Activated T-cell treated with anti-CD3 and anti-CD28 coated beads, Interleukin-2, amount 50 U/mL, for 48 hours (primary cell): ENCODE measurements around the gene OR6N1.

Experiments used
- DNase-seq, 2 experiments: peaks; one replicate each; pipeline ENCODE4 v3.0.0-alpha.2; 2020

OR6N1 gene

DNA sequence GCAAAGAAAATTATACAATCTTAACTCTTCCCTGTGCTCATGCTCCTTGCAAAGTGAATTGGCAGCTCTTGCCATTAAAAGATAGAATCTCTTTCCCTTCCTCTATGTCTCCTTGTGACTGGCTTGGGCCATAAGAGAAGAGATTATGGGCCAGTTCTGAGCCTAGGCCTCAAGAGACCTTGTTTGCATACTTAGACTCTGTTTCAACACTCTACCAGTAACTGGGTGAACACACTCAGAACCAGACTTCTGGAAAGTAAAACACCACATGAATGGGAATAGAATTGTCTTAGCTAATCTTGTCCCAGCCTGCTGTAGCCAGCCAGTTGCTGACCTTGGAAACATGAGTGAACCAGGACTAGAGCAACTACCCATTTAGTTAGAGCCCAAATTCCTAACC, 36.1 kb downstream of the OR6N1 start:
- DNase-seq = no peak

DNA sequence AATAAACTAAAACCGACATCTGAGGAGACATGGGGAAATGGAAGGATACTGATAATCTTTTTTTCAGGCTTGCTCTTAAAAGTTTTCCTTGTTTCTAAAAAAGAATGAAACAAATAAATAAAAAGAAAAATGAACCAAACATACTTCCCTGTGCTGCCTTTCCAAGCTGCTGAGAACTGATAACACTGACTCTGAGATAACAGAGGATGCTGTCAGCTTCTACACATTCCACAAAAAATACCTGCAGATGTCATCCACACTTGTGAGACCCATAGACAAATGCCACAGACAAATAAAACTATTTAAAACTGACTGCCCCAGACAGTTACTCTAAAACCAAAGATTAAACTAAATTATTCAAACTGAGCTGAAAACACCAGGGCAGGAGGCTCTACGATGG, 39.5 kb downstream of the OR6N1 start:
- DNase-seq = no peak

DNA sequence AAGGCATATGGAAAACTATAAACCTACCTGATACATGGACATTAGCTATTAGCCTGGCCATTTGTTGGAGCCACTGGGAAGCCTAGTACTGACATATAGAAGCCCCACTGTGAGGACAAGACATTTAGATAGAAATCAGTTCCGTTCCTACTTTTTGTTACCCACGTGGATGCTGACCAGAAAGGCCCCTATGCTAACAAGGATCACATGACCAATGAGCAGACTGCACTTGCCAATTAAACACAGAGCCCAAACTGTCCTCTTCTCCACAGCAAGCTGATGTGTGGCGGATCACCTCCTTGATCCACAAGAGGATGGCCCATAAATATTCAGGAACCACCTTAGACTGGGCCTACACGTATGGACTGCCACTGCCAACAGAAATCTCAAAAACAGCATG, 40.3 kb downstream of the OR6N1 start:
- no peak for DNase-seq

DNA sequence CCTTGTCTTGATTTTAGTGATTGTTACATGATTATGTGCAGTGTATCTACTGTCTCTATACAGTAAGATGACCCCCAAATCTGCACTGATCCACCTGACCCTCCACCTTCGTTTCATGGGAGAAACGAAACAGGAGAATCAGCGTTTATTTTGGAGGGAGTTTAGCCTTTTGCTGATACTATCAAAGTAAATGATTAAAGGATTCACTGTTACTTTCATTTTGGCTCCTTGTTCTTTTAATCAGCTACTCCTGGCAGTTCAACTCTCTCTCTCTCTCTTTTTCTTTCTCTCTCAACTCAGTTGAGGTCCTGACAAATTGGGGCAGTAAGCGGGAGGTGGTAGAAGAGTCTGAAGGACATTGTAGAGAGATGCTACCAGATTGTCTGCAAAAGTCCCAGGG, 41.5 kb downstream of the OR6N1 start:
- DNase-seq = no peak

DNA sequence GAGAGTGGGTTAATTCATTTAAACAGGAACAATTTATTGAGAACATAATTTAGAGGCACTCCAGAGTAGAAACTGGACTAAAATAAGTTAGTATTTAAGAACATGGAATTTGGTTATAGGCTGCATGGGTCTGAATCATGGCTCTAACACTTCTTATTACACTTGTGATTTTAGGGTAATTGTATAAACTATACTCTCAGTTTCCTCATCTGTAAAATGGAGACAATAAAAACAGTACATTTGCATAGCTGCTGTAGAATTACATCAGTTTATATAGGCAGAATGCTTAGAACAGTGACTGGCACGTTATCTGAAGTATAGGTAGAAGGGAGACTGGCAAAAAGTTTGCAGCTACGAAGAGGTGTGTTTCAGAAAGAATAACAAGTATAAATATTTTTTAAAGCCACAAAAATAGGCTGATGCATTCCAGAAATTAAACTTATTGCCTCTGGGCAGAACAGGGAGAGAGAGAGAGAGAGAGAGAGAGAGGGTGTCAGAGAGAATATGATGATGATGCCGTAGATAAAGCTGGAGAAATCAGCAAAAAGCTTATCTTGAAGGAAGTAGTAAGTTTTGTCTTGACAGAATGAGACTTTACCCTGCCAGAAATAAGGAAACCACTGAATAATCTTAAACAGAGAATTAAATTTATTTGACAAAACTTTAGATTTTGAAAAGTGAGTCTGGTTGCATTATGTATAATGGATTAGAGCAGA, 43.3 kb downstream of the OR6N1 start:
- no peak for DNase-seq

DNA sequence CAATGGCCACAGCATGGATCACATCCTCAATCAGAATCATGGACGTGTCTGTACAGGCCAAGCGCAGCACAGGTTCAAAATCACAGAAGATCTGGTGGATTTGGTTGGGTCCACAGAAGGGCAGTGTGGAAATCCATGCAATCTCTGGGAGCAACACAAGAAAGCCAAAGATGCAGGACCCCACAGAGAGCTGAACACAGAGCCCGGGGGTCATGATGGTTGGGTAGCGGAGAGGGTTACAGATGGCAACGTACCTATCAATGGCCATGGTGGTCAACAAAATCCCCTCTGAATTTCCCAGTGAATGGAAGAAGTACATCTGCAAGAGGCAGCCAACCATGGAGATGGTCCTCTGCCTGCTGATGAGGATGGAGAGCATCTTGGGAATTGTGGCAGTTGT, 47.6 kb downstream of the OR6N1 start:
- no peak for DNase-seq

DNA sequence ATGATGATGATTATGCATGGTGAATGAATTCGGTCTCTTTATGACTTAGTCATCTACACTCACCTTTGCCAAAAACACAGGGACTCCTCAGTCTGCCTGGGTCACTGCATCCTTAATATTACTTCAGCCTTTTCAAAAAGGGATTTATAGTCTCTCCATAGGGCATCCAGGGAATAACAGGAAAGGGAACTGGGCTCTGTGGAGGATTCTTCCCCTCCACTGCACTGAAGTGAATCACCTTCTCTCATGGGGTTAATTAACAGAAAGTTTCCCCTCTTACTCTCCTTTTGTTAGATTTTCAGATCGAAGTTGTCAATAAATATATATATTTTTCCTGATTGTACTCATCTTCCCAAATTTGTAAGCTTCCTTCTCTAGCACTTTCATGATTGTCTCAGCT, 51.4 kb downstream of the OR6N1 start, which contains the start of gene OR6K3:
Gene OR6K3, minus strand, starts transcription at position 101 of the 400 bp plus-strand sequence. CDS start 2,605 bp downstream, outside the sequence.
- no peak for DNase-seq

DNA sequence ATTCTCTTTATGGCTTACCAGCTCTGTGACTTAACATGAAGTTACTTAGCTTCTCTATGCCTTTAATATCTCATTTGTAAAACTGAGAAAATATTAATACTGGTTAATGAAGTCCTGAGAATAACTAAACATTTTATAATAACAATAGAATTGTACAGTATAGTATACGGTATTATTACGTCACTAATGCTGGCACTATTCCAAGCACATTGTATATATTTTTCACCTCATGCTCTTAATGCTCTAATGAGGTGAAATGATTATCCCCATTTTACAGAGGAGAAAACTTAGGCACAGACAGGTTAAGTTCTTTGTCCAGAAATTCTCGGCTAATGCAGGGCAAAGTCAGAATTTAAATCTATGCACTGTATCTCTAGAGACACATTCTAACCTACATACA, 52.3 kb downstream of the OR6N1 start:
- no peak for DNase-seq

DNA sequence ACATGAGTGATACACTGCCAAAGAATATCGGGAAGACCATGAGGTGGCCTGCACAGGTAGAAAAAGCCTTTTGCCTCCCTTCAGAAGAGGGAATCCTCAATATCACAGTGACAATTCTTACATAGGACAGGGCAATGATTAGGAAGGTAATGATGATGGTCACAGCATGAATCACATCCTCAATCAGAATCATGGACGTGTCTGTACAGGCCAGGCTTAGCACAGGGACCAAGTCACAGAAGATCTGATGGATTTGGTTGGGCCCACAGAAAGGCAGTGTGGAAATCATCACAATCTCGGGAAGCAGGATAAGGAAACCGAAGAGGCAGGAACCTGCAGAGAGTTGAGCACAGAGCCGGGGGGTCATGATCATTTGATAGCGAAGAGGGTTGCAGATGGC, 54.7 kb downstream of the OR6N1 start:
- DNase-seq = no peak

DNA sequence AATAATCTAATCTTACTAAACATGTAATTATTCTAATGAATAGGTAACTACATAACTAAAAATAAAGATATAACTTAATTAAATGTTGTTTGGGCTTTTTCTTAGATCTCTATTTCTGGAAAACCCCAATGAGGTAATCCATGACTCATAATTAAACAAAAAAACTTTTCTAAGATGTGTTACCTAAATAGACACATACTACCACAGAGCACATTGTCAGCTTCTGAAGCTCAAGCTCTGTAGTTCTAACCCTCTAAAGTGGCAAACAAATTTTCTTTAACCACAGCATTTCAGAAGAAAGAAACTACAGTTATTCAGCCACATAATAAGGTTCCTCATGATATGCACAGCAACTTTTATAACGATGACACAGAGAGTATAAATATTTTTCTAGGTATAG, 55.7 kb downstream of the OR6N1 start:
- no peak for DNase-seq

DNA sequence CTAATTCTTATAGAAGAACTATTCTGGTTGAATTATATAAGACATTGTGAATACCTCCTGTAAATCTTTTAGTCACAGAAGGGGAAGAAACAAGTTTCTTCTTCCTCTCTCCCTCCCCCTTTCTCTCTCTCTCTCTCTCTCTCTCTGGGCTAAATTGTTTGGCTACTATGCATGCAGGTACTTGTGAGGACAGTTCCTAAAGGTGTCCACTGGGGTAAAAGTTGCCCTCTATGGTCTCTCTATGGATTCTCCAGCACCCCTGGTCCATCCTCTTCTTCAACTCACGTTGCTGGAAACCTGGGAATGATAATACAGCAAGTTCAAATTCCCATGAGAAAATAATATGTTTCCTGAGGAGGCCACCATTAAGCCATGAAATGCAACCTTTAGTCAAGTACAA, 57.2 kb downstream of the OR6N1 start:
- no peak for DNase-seq
